Kidney epithelial cell (primary cell): ENCODE results near the gene MYLIP. TPM values are rescaled to one million over a fixed set of nuclear protein-coding genes. Genes with fewer than 3 reads are reported as not detected.

ENCODE experiments used
- DNase-seq: peaks from one replicate; pipeline ENCODE4 v3.0.0-alpha.2; 2010; ENCODE audit warnings: low read depth
- H3K27me3 ChIP-seq: 2 replicates; pipeline ENCODE4 v1.6.0; 2011; ENCODE audit warnings: low read length; ENCODE audit not compliant: control insufficient read depth, insufficient read depth
- H3K36me3 ChIP-seq: 2 replicates; pipeline ENCODE4 v1.5.1; 2011; ENCODE audit warnings: low read length; ENCODE audit not compliant: control insufficient read depth, insufficient read depth
- H3K4me3 ChIP-seq: 2 replicates; pipeline ENCODE4 v1.5.1; 2011; ENCODE audit warnings: low read depth, mild to moderate bottlenecking, control low read depth, low read length
- CTCF ChIP-seq: IDR thresholded peaks from 2 replicates; pipeline ENCODE4 v1.5.1; 2011; ENCODE audit warnings: mild to moderate bottlenecking, moderate library complexity, low read length, control low read depth, inconsistent platforms; ENCODE audit not compliant: insufficient read depth, poor library complexity, severe bottlenecking
- total RNA-seq: library from RNA; depleted of rRNA; stranded (reverse); fragments of >200 nt; gene quantifications from 2 replicates; pipeline ENCODE4 v1.2.3, GENCODE V29; 2015

MYLIP gene
- total RNA-seq, 1 donor from 2014 or later = 5.2 TPM

GRCh38 chr6:16178351-16178750 lies 49.5 kb downstream of the MYLIP start:
- H3K27me3 ChIP-seq = no peaks in the 10 kb centered on the region
- no peak for DNase-seq
- no peak for TF ChIP-seq CTCF
- no peaks in the 10 kb centered on the region for H3K36me3 ChIP-seq
- no peak overlapping the region for H3K4me3 ChIP-seq

GRCh38 chr6:16179063-16179462 lies 50.2 kb downstream of the MYLIP start:
- H3K36me3 ChIP-seq = no peaks in the 10 kb centered on the region
- DNase-seq = no peak
- no peak for TF ChIP-seq CTCF
- no peaks in the 10 kb centered on the region for H3K27me3 ChIP-seq
- no peak overlapping the region for H3K4me3 ChIP-seq

GRCh38 chr6:16179970-16180431 lies 51.1 kb downstream of the MYLIP start:
- TF ChIP-seq CTCF = no peak
- Histone ChIP-seq H3K4me3 (no peak overlapping the region), H3K36me3 (no peaks in the 10 kb centered on the region), H3K27me3 (no peaks in the 10 kb centered on the region)
- DNase-seq = no peak

- no peaks in the 10 kb centered on the region for H3K36me3 ChIP-seq
- no peaks in the 10 kb centered on the region for H3K27me3 ChIP-seq
- H3K4me3 ChIP-seq = no peak overlapping the region
- no peak for DNase-seq
- no peak for TF ChIP-seq CTCF
Observed at GRCh38 chr6:16180696-16181438, 52.0 kb downstream of the MYLIP start.

- Histone ChIP-seq H3K4me3 (no peak overlapping the region), H3K27me3 (no peaks in the 10 kb centered on the region), H3K36me3 (no peaks in the 10 kb centered on the region)
- DNase-seq = no peak
- no peak for TF ChIP-seq CTCF
Observed at GRCh38 chr6:16181439-16182297, 52.8 kb downstream of the MYLIP start.
